ENCODE results near the gene TRAPPC3. TPM values are rescaled to one million over a fixed set of nuclear protein-coding genes. Genes with fewer than 3 reads are reported as not detected.
A peak's percentile ranks its signal among the peaks of the same experiment; 100 is the strongest.
"Not testable (repeated sequence)": the region's sequence is repeated elsewhere in the genome, so short reads cannot be mapped to it uniquely, and the experiment has no call there.

The TRAPPC3 gene
- total RNA-seq (2014; rRNA removed; shearing (Covaris generic)), result 134 and 167 TPM in 2 replicates

GRCh38 chr1:36149237-36149972 is at the start of gene TRAPPC3:
TSS of gene TRAPPC3 (minus strand) at chr1:36149486. CDS start at chr1:36149378, 108 bp downstream.
- no peaks in the 10 kb centered on the region for H3K27me3 ChIP-seq (replicated peaks)

GRCh38 chr1:36198641-36199040 is 49.4 kb upstream of the TRAPPC3 start:
- DNase-seq (ENCODE audit: low read depth in 1 of 2, low spot score in 2 of 2), result no peak
- Histone ChIP-seq H3K27me3 (replicated peaks) (no peaks in the 10 kb centered on the region), H3K9me3 (replicated peaks) (no peaks in the 10 kb centered on the region), H3K4me3 (no peak overlapping the region), H3K27ac (no peak overlapping the region), H3K4me1 (replicated peaks) (no peaks in the 10 kb centered on the region), H3K36me3 (no peaks in the 10 kb centered on the region)

More at GRCh38 chr1:36149237-36149972, at the start of gene TRAPPC3:
- Histone ChIP-seq H3K4me1 (replicated peaks) (peaks cover 32% of the 10 kb centered on the region), H3K36me3 (peaks cover 10% of the 10 kb centered on the region), H3K27ac (peak within 1 kb of the TSS; percentile 94), H3K9me3 (replicated peaks) (no peaks in the 10 kb centered on the region), H3K4me3 (peak within 1 kb of the TSS; percentile 73)
- DNase-seq (ENCODE audit: low read depth in 1 of 2, low spot score in 2 of 2), result peak; percentile 100

GRCh38 chr1:36196805-36197204 is 47.5 kb upstream of the TRAPPC3 start:
- H3K9me3 ChIP-seq (replicated peaks); H3K27ac ChIP-seq; H3K27me3 ChIP-seq (replicated peaks); H3K4me1 ChIP-seq (replicated peaks); H3K36me3 ChIP-seq; H3K4me3 ChIP-seq; DNase-seq (ENCODE audit: low read depth in 1 of 2, low spot score in 2 of 2): not testable (repeated sequence)

- H3K4me1 ChIP-seq (replicated peaks), result peaks cover 10% of the 10 kb centered on the region
Observed at GRCh38 chr1:36187800-36188593, 38.7 kb upstream of the TRAPPC3 start.

GRCh38 chr1:36183309-36183856 is 34.1 kb upstream of the TRAPPC3 start:
- H3K27ac ChIP-seq, result no peak overlapping the region
- peaks cover 10% of the 10 kb centered on the region for H3K4me1 ChIP-seq (replicated peaks)
- H3K9me3 ChIP-seq (replicated peaks), result no peaks in the 10 kb centered on the region
- H3K36me3 ChIP-seq, result peaks cover 47% of the 10 kb centered on the region
- H3K27me3 ChIP-seq (replicated peaks), result no peaks in the 10 kb centered on the region
- DNase-seq (ENCODE audit: low read depth in 1 of 2, low spot score in 2 of 2), result no peak
- no peak overlapping the region for H3K4me3 ChIP-seq

More at GRCh38 chr1:36187800-36188593, 38.7 kb upstream of the TRAPPC3 start:
- no peak overlapping the region for H3K4me3 ChIP-seq
- H3K36me3 ChIP-seq, result peaks cover 5% of the 10 kb centered on the region
- no peaks in the 10 kb centered on the region for H3K9me3 ChIP-seq (replicated peaks)
- H3K27me3 ChIP-seq (replicated peaks), result no peaks in the 10 kb centered on the region
- peak; percentile 81 to 90 for DNase-seq (ENCODE audit: low read depth in 1 of 2, low spot score in 2 of 2)
- H3K27ac ChIP-seq, result peak overlapping the region; percentile 59

- H3K27me3 ChIP-seq (replicated peaks), result no peaks in the 10 kb centered on the region
- H3K4me3 ChIP-seq, result no peak overlapping the region
- no peak for DNase-seq (ENCODE audit: low read depth in 1 of 2, low spot score in 2 of 2)
- H3K9me3 ChIP-seq (replicated peaks), result no peaks in the 10 kb centered on the region
- peaks cover 54% of the 10 kb centered on the region for H3K36me3 ChIP-seq
- peaks cover 3% of the 10 kb centered on the region for H3K4me1 ChIP-seq (replicated peaks)
- H3K27ac ChIP-seq, result no peak overlapping the region
Observed at GRCh38 chr1:36182734-36183133, 33.4 kb upstream of the TRAPPC3 start.

GRCh38 chr1:36179220-36179600 is 29.9 kb upstream of the TRAPPC3 start:
- no peak for DNase-seq (ENCODE audit: low read depth in 1 of 2, low spot score in 2 of 2)
- no peaks in the 10 kb centered on the region for H3K27me3 ChIP-seq (replicated peaks)
- H3K27ac ChIP-seq, result no peak overlapping the region
- peaks cover 85% of the 10 kb centered on the region for H3K36me3 ChIP-seq
- H3K4me1 ChIP-seq (replicated peaks), result no peaks in the 10 kb centered on the region
- no peaks in the 10 kb centered on the region for H3K9me3 ChIP-seq (replicated peaks)
- H3K4me3 ChIP-seq, result no peak overlapping the region

GRCh38 chr1:36178471-36179219 is 29.4 kb upstream of the TRAPPC3 start:
- Histone ChIP-seq H3K27me3 (replicated peaks) (no peaks in the 10 kb centered on the region), H3K4me3 (no peak overlapping the region), H3K27ac (no peak overlapping the region), H3K36me3 (peaks cover 90% of the 10 kb centered on the region), H3K4me1 (replicated peaks) (no peaks in the 10 kb centered on the region), H3K9me3 (replicated peaks) (no peaks in the 10 kb centered on the region)
- DNase-seq (ENCODE audit: low read depth in 1 of 2, low spot score in 2 of 2), result no peak

- no peak for DNase-seq (ENCODE audit: low read depth in 1 of 2, low spot score in 2 of 2)
- no peak overlapping the region for H3K27ac ChIP-seq
- peaks cover 1% of the 10 kb centered on the region for H3K4me1 ChIP-seq (replicated peaks)
- H3K36me3 ChIP-seq, result peaks cover 91% of the 10 kb centered on the region
- H3K27me3 ChIP-seq (replicated peaks), result no peaks in the 10 kb centered on the region
- no peak overlapping the region for H3K4me3 ChIP-seq
- H3K9me3 ChIP-seq (replicated peaks), result no peaks in the 10 kb centered on the region
Observed at GRCh38 chr1:36177589-36178431, 28.5 kb upstream of the TRAPPC3 start.

GRCh38 chr1:36176106-36176949 is 27.0 kb upstream of the TRAPPC3 start:
- Histone ChIP-seq H3K9me3 (replicated peaks) (no peaks in the 10 kb centered on the region), H3K27me3 (replicated peaks) (no peaks in the 10 kb centered on the region), H3K27ac (no peak overlapping the region), H3K4me1 (replicated peaks) (peaks cover 9% of the 10 kb centered on the region), H3K4me3 (no peak overlapping the region), H3K36me3 (peaks cover 96% of the 10 kb centered on the region)
- no peak for DNase-seq (ENCODE audit: low read depth in 1 of 2, low spot score in 2 of 2)

GRCh38 chr1:36175137-36176095 is 26.1 kb upstream of the TRAPPC3 start:
- Histone ChIP-seq H3K4me3 (no peak overlapping the region), H3K27me3 (replicated peaks) (no peaks in the 10 kb centered on the region), H3K4me1 (replicated peaks) (peaks cover 9% of the 10 kb centered on the region), H3K9me3 (replicated peaks) (no peaks in the 10 kb centered on the region), H3K27ac (no peak overlapping the region), H3K36me3 (peaks cover 96% of the 10 kb centered on the region)
- DNase-seq (ENCODE audit: low read depth in 1 of 2, low spot score in 2 of 2), result no peak
